K562 (cell line): ENCODE results near the gene PRUNE1. TPM values are rescaled to one million over a fixed set of nuclear protein-coding genes. Genes with fewer than 3 reads are reported as not detected.

Experiments
- ATAC-seq: fragments of 200-7000 bp; cut with Tn5 transposase; 3 replicates; pipeline ENCODE4 v1.9.1; 2020; ENCODE audit warnings: moderate library complexity
- BruUV-seq: library from RNA; stranded (reverse); fragments of 400-500 nt; replicated peaks from 2 replicates; lab custom pipeline; 2021; lab: Mats Ljungman, UMichigan
- CTCF ChIA-PET: fragments of 300-600 bp; formaldehyde crosslinking; extraction: SDS; loops from one replicate; lab custom pipeline; 2021; ENCODE audit warnings: low intra/inter-chr PET ratio; lab: Yijun Ruan, JAX
- POLR2A ChIA-PET: fragments of 300-600, 350-650 bp; sonication (Branson Sonifier 250); formaldehyde crosslinking; extraction: SDS; loops from one replicate; lab custom pipeline; 2021; ENCODE audit warnings: antibody characterized with exemption, inconsistent platforms; lab: Yijun Ruan, JAX
- DNase-seq, 4 experiments: peaks; one replicate each; pipeline versions ENCODE4 v3.0.0 to v3.0.0-alpha.2; 2011 to 2018; ENCODE audit warnings: low spot score in 3 of 4, mixed read lengths in 3 of 4; ENCODE audit errors: extremely low read depth in 1 of 4
- FAIRE-seq: peaks from 2 replicates; lab custom pipeline; 2011; peaks lifted over from hg19 to GRCh38; lab: Jason Lieb, UNC
- H2AFZ ChIP-seq: 2 replicates; pipeline ENCODE4 v1.6.0; 2011; ENCODE audit warnings: low read depth, low read length, control low read depth, inconsistent platforms
- H3K27ac ChIP-seq: fragments of 200-600 bp; 3 replicates; pipeline ENCODE4 v1.8.0; 2011; ENCODE audit warnings: low read depth, mild to moderate bottlenecking, control low read depth, inconsistent platforms, low read length, moderate library complexity, mixed read lengths; ENCODE audit errors: extremely low read depth
- H3K27me3 ChIP-seq, 2 experiments: fragments of 300-600 bp in 1 of 2; 2 replicates in 1 of 2; 3 replicates in 1 of 2; pipeline versions ENCODE4 v1.6.0 to v1.8.0; 2011; ENCODE audit warnings: inconsistent platforms in 2 of 2, low read length in 2 of 2, mild to moderate bottlenecking in 1 of 2, mixed read lengths in 1 of 2, moderate library complexity in 1 of 2; ENCODE audit not compliant: control insufficient read depth in 2 of 2, insufficient read depth in 2 of 2
- H3K36me3 ChIP-seq: fragments of 300-600 bp; 3 replicates; pipeline ENCODE4 v1.8.0; 2011; ENCODE audit warnings: mild to moderate bottlenecking, low read length, inconsistent platforms; ENCODE audit not compliant: control insufficient read depth, insufficient read depth
- H3K4me1 ChIP-seq, 2 experiments: fragments of 200-600 bp in 1 of 2; replicated peaks in 1 of 2; 2 replicates in 1 of 2; 3 replicates in 1 of 2; pipeline versions ENCODE4 v1.5.1 to v1.8.0; 2011; ENCODE audit warnings: inconsistent platforms in 2 of 2, low read length in 2 of 2, mild to moderate bottlenecking in 1 of 2, mixed read lengths in 1 of 2, moderate library complexity in 1 of 2; ENCODE audit not compliant: control insufficient read depth in 2 of 2, insufficient read depth in 2 of 2
- H3K4me2 ChIP-seq: 2 replicates; pipeline ENCODE4 v1.6.1; 2011; ENCODE audit warnings: low read length, control low read depth, inconsistent platforms, mixed read lengths; ENCODE audit not compliant: insufficient read depth
- H3K4me3 ChIP-seq: fragments of 200-600 bp; sonication (generic), shearing (Covaris generic); 2 replicates; pipeline ENCODE4 v1.5.1; 2016; ENCODE audit warnings: control low read depth, inconsistent platforms
- H3K79me2 ChIP-seq: fragments of 200-600 bp; 3 replicates; pipeline ENCODE4 v1.8.0; 2011; ENCODE audit warnings: low read length, inconsistent platforms; ENCODE audit not compliant: control insufficient read depth, insufficient read depth
- H3K9ac ChIP-seq, 2 experiments: 2 replicates each; pipeline versions ENCODE4 v1.6.0 to v1.6.1; 2011; ENCODE audit warnings: low read depth in 2 of 2, low read length in 2 of 2, control low read depth in 1 of 2, inconsistent platforms in 1 of 2, mild to moderate bottlenecking in 1 of 2, mixed read lengths in 1 of 2; ENCODE audit not compliant: insufficient read depth in 1 of 2
- H3K9me1 ChIP-seq: one replicate; pipeline ENCODE4 v1.6.0; 2011; ENCODE audit warnings: inconsistent platforms, mild to moderate bottlenecking, low read length, moderate library complexity; ENCODE audit not compliant: control insufficient read depth, insufficient read depth
- H3K9me3 ChIP-seq: replicated peaks from 2 replicates; pipeline ENCODE4 v1.5.1; 2011; ENCODE audit warnings: low read depth, low read length, inconsistent platforms; ENCODE audit not compliant: control insufficient read depth, insufficient read depth
- H4K20me1 ChIP-seq: replicated peaks from 2 replicates; pipeline ENCODE4 v1.6.1; 2011; ENCODE audit warnings: low read length, inconsistent platforms, mixed read lengths; ENCODE audit not compliant: control insufficient read depth, insufficient read depth
- ARID4B ChIP-seq: sonication (generic); formaldehyde crosslinking; IDR thresholded peaks from 2 replicates; pipeline ENCODE4 v1.8.0; 2022; ENCODE audit warnings: mild to moderate bottlenecking, missing genetic modification reagents
- ZNF146 ChIP-seq: IDR thresholded peaks from one replicate; pipeline ENCODE4 v1.6.1; 2018; ENCODE audit warnings: missing compliant biosample characterization; ENCODE audit not compliant: unreplicated experiment
- WGBS: fragments of 100-300 bp; shearing (Covaris generic); methylation state at CpG from one replicate; pipeline ENCODE4 v1.1.6; 2016; ENCODE audit warnings: low coverage, mixed read lengths; ENCODE audit not compliant: insufficient coverage; ENCODE audit errors: missing lambda C conversion rate; 5-methylcytosine and 5-hydroxymethylcytosine counted together
- in situ Hi-C: fragments of 300-500 bp; cut with MboI; formaldehyde crosslinking; loops from 4 replicates; pipeline ENCODE4 v1.15.0; 2018; ENCODE audit warnings: inconsistent platforms, mixed read lengths
- intact Hi-C: fragments of 100-400 bp; cut with micrococcal nuclease; formaldehyde crosslinking; loops from 2 replicates; pipeline ENCODE4 v1.14.2; 2022
- polyA plus RNA-seq, 8 experiments: library from polyadenylated mRNA; depleted of rRNA in 4 of 8; stranded (reverse) in 5 of 8; unstranded in 3 of 8; fragments of >200 nt; fragmentation: Nextera tagmentation in 2 of 8; fragmentation: Illumina TruSeq in 1 of 8; extraction: Ambion mirVana in 2 of 8; extraction: Trizol in 1 of 8; gene quantifications; 2 replicates each; pipeline versions ENCODE4 v1.2.1 to v1.2.3, GENCODE V29; 2011 to 2014; ENCODE audit warnings: inconsistent platforms in 1 of 8, missing spikeins in 1 of 8
- total RNA-seq, 7 experiments: library from RNA; depleted of rRNA in 6 of 7; stranded (reverse); fragments of >200 nt in 6 of 7; fragmentation: Illumina TruSeq in 2 of 7; extraction: Trizol in 2 of 7; gene quantifications; 2 replicates each; pipeline versions ENCODE4 v1.2.1 to v1.2.3, GENCODE V29; 2011 to 2021; ENCODE audit warnings: low replicate concordance in 1 of 7

Gene PRUNE1
- total and polyA plus RNA-seq, 9 of the 15 experiments (the other 6 are each of a cell fraction or from before 2014, with no cell fraction given): 16.7 to 48.3 (median 26.2) TPM

- TF ChIP-seq ZNF146 (CRISPR knock-in tag) (no peak), ARID4B (0 out of 2 replicates have a peak, but pooled peaks have one; percentile 10)
- H3K27me3 ChIP-seq: no peaks in the 10 kb centered on the region
- no peak overlapping the region for H2AFZ ChIP-seq
- 49% methylated on average over 5 of the region's 5 CpGs for whole genome bisulfite sequencing
- no peaks in the 10 kb centered on the region for H3K9me1 ChIP-seq
- ChIA-PET POLR2A (interaction anchor here (0.8 to 1.8 kb wide), 3 partner anchors 8 to 50 kb away, joined by 4 to 7 read pairs (median 4); partner anchors contain the start of gene MINDY1), CTCF (no interaction called here)
- no TSS peak for BruUV-seq
- H3K36me3 ChIP-seq: peaks cover 11% of the 10 kb centered on the region; the same call in 2 of the 3 replicates
- no peak overlapping the region for H3K4me2 ChIP-seq
- H3K4me1 ChIP-seq: peaks cover 42 to 53% of the 10 kb centered on the region in 2 experiments
- H3K4me3 ChIP-seq: no peak overlapping the region
- no peak for ATAC-seq
- no peak for FAIRE-seq
- no peak for DNase-seq
- H3K79me2 ChIP-seq: no peaks in the 10 kb centered on the region
- no peaks in the 10 kb centered on the region for H4K20me1 ChIP-seq
- no peaks in the 10 kb centered on the region for H3K9me3 ChIP-seq
- in situ Hi-C loops: loop anchor here (5.0 to 10.0 kb wide), 2 partner anchors 433 to 741 kb away; partner anchors contain the start of gene CA14
- no peak overlapping the region for H3K9ac ChIP-seq
- H3K27ac ChIP-seq: no peak overlapping the region
- intact Hi-C loops: loop anchor here (5.0 to 10.0 kb wide), 3 partner anchors 163 to 741 kb away; partner anchors contain the start of gene CA14
These were observed 10.3 kb upstream of the PRUNE1 start for GRCh38 chr1:150997949-150998348.
